PC-3 (cell line): ENCODE measurements around the gene RBM26. TPM values are rescaled to one million over a fixed set of nuclear protein-coding genes. Genes with fewer than 3 reads are reported as not detected.

Source experiments
- ATAC-seq: fragments of 200-7000 bp; cut with Tn5 transposase; 2 replicates; pipeline ENCODE4 v1.9.1; 2020; ENCODE audit warnings: mild to moderate bottlenecking, moderate library complexity
- BruUV-seq: library from RNA; stranded (reverse); fragments of 400-500 nt; replicated peaks from 2 replicates; lab custom pipeline; 2021; lab: Mats Ljungman, UMichigan
- CTCF ChIA-PET: fragments of 300-600 bp; sonication (Branson Sonifier 250); formaldehyde crosslinking; loops from one replicate; lab custom pipeline; 2022; ENCODE audit warnings: antibody characterized with exemption; lab: Charles Lee
- POLR2A ChIA-PET: fragments of 300-600 bp; sonication (Branson Sonifier 250); formaldehyde crosslinking; loops from one replicate; lab custom pipeline; 2022; ENCODE audit warnings: antibody characterized with exemption; ENCODE audit not compliant: unreplicated experiment; lab: Charles Lee
- DNase-seq: peaks from one replicate; pipeline ENCODE4 v3.0.0-alpha.2; 2015
- H2AFZ ChIP-seq: fragments of 300-600 bp; sonication (generic); 2 replicates; pipeline ENCODE4 v1.6.0; 2016; ENCODE audit warnings: antibody characterized with exemption, low read length
- H3F3A ChIP-seq: fragments of 300-600 bp; sonication (generic); one replicate; pipeline ENCODE4 v1.6.0; 2017; ENCODE audit warnings: antibody characterized with exemption, low read length, control low read depth, mild to moderate bottlenecking; ENCODE audit not compliant: unreplicated experiment
- H3K27ac ChIP-seq: fragments of 300-600 bp; sonication (generic); 2 replicates; pipeline ENCODE4 v1.5.1; 2016; ENCODE audit warnings: mild to moderate bottlenecking, low read length
- H3K27me3 ChIP-seq: fragments of 300-600 bp; sonication (generic); 2 replicates; pipeline ENCODE4 v1.6.1; 2016; ENCODE audit warnings: low read length, mixed read lengths
- H3K36me3 ChIP-seq: fragments of 300-600 bp; sonication (generic); 2 replicates; pipeline ENCODE4 v1.6.1; 2016; ENCODE audit warnings: low read depth, mixed run types, low read length, mixed read lengths
- H3K4me1 ChIP-seq: fragments of 300-600 bp; sonication (generic); 2 replicates; pipeline ENCODE4 v1.5.1; 2016; ENCODE audit warnings: low read length; ENCODE audit not compliant: insufficient read depth
- H3K4me2 ChIP-seq: fragments of 300-600 bp; sonication (generic); 2 replicates; pipeline ENCODE4 v1.6.0; 2016; ENCODE audit warnings: low read length
- H3K4me3 ChIP-seq: fragments of 300-600 bp; sonication (generic); 2 replicates; pipeline ENCODE4 v1.5.1; 2016; ENCODE audit warnings: mild to moderate bottlenecking, low read length, mixed read lengths
- H3K79me2 ChIP-seq: fragments of 300-600 bp; sonication (generic); 2 replicates; pipeline ENCODE4 v1.6.1; 2017; ENCODE audit warnings: low read length, mixed read lengths
- H3K9ac ChIP-seq: fragments of 300-600 bp; sonication (generic); 2 replicates; pipeline ENCODE4 v1.6.0; 2016; ENCODE audit warnings: mild to moderate bottlenecking, low read length
- H3K9me2 ChIP-seq: fragments of 300-600 bp; sonication (generic); replicated peaks from 2 replicates; pipeline ENCODE4 v1.6.1; 2016; ENCODE audit warnings: mixed run types, low read length, mixed read lengths
- H3K9me3 ChIP-seq: fragments of 300-600 bp; sonication (generic); 2 replicates; pipeline ENCODE4 v1.6.1; 2016; ENCODE audit warnings: low read length, mixed read lengths
- H4K20me1 ChIP-seq: fragments of 300-600 bp; sonication (generic); 2 replicates; pipeline ENCODE4 v1.6.1; 2016; ENCODE audit warnings: low read length, mixed read lengths
- EZH2 ChIP-seq: fragments of 300-600 bp; sonication (generic); IDR thresholded peaks from one replicate; pipeline ENCODE4 v1.6.1; 2017; ENCODE audit warnings: antibody characterized with exemption, mild to moderate bottlenecking, low read length; ENCODE audit not compliant: unreplicated experiment
- EZH2phosphoT487 ChIP-seq: fragments of 300-600 bp; sonication (generic); IDR thresholded peaks from 2 replicates; pipeline ENCODE4 v1.6.1; 2018; ENCODE audit warnings: mild to moderate bottlenecking, antibody characterized with exemption, low read length, borderline replicate concordance
- intact Hi-C: fragments of 100-400 bp; cut with micrococcal nuclease; formaldehyde crosslinking; loops from 2 replicates; pipeline ENCODE4 v1.9.0; 2023
- total RNA-seq: library from RNA; depleted of rRNA; stranded (reverse); fragments of >200 nt; gene quantifications from 2 replicates; pipeline ENCODE4 v1.2.3, GENCODE V29; 2014
- TF ChIP-seq, protein P1 (sequence below): fragments of 300-600 bp; sonication (generic); conservative IDR thresholded peaks from 2 replicates; pipeline ENCODE4 v1.5.1; 2017; ENCODE audit warnings: antibody characterized with exemption, low read depth, mild to moderate bottlenecking, low read length

Gene RBM26
- total RNA-seq, 1 experiment from 2014 or later: 16.1 TPM

DNA sequence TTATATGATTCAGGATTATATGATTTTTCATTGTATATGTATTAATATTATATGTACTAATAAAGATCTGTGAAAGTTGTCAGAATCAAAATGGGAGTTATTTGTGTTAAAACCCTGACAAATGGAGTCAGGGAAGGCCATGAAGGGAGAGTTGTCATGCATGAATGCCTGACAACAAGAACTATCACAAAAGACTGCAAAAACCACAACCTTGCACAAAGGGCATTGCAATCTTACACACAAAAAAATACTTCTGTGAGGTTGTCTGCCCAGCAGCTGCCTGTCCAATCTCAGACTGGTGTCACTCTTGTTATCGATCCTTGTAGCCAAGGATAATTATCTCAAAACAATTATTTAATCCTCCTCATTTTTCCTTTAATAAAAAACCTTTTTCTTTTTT is 21.2 kb upstream of the RBM26 start:
- Histone ChIP-seq H3K36me3 (no peaks in the 10 kb centered on the region), H3K9me2 (no peaks in the 10 kb centered on the region), H3K9me3 (no peaks in the 10 kb centered on the region), H3K27me3 (no peaks in the 10 kb centered on the region), H3K4me2 (no peak overlapping the region), H3K9ac (no peak overlapping the region), H4K20me1 (no peaks in the 10 kb centered on the region), H3F3A (no peaks in the 10 kb centered on the region), H3K27ac (no peak overlapping the region), H3K4me3 (no peak overlapping the region), H3K79me2 (no peaks in the 10 kb centered on the region), H3K4me1 (peaks cover 8% of the 10 kb centered on the region; the same call in 1 of the 2 replicates), H2AFZ (no peak overlapping the region)
- ChIA-PET POLR2A (no interaction called here), CTCF (no interaction called here)
- ATAC-seq (no peak), DNase-seq (no peak)
- no TSS peak for BruUV-seq
- intact Hi-C loops: no loop called here
- TF ChIP-seq EZH2phosphoT487: no peak
- TF ChIP-seq, protein P1, sequence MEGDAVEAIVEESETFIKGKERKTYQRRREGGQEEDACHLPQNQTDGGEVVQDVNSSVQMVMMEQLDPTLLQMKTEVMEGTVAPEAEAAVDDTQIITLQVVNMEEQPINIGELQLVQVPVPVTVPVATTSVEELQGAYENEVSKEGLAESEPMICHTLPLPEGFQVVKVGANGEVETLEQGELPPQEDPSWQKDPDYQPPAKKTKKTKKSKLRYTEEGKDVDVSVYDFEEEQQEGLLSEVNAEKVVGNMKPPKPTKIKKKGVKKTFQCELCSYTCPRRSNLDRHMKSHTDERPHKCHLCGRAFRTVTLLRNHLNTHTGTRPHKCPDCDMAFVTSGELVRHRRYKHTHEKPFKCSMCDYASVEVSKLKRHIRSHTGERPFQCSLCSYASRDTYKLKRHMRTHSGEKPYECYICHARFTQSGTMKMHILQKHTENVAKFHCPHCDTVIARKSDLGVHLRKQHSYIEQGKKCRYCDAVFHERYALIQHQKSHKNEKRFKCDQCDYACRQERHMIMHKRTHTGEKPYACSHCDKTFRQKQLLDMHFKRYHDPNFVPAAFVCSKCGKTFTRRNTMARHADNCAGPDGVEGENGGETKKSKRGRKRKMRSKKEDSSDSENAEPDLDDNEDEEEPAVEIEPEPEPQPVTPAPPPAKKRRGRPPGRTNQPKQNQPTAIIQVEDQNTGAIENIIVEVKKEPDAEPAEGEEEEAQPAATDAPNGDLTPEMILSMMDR: no peak
- no peak for TF ChIP-seq EZH2

DNA sequence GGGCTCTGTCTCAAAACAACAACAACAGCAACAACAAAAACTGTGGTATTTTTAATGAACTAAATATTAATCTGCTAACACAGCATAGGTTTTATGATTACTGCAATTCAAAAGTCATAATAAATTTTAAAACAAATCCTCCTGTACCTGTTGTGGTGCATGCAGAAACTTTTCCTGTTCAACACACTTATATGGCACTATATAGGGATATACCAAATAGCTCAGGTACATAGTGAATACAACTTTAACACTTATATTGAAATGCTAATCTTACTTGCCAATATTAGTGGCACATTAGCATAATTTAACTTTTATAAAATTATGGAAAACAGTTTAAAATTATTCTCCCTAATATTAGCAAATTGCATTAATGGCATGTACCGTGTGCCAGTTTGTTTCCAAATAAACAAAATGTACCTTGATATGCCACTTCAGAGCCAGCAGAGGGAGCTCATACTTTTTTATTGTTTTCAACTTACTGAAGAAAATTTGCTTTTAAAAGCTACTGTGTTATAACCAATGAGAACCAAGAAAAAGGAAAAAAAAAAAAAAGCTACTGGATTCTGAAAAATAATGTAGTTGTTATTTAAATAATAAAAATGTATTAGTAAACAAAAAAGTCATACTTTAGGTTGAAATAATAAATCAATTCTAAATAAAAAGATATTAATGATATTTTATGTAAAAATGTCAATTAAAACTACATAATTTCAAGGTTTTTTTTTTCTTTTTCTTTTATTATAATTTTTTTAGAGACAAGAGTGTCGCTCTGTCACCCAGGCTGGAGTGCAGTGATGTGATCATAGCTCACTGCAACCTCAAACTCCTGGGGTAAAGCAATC is 18.0 kb upstream of the RBM26 start:
- no peak overlapping the region for H3K4me2 ChIP-seq
- TF ChIP-seq, protein P1: peak; percentile 62
- TF ChIP-seq EZH2 (no peak), EZH2phosphoT487 (no peak)
- CTCF ChIA-PET: interaction anchor here (0.5 to 2.3 kb wide), 18 partner anchors 26 to 707 kb away, joined by 3 to 32 read pairs (median 5); partner anchors contain the start of gene NDFIP2
- H3K27me3 ChIP-seq: no peaks in the 10 kb centered on the region
- H2AFZ ChIP-seq: no peak overlapping the region
- H3K9me2 ChIP-seq: no peaks in the 10 kb centered on the region
- peaks cover 8% of the 10 kb centered on the region; the same call in 1 of the 2 replicates for H3K4me1 ChIP-seq
- POLR2A ChIA-PET: interaction anchor here (0.6 to 0.8 kb wide), 3 partner anchors 57 to 105 kb away, joined by 5 to 15 read pairs (median 8); no protein-coding TSS in a partner anchor
- H3K36me3 ChIP-seq: no peaks in the 10 kb centered on the region
- no peaks in the 10 kb centered on the region for H3F3A ChIP-seq
- H3K27ac ChIP-seq: no peak overlapping the region
- H3K9me3 ChIP-seq: no peaks in the 10 kb centered on the region
- ATAC-seq (peak; percentile 42), DNase-seq (peak; percentile 58)
- no peaks in the 10 kb centered on the region for H3K79me2 ChIP-seq
- BruUV-seq: no TSS peak
- H3K4me3 ChIP-seq: no peak overlapping the region
- H3K9ac ChIP-seq: no peak overlapping the region
- intact Hi-C loops: loop anchor here (1.0 kb wide), 2 partner anchors 111 to 117 kb away; no protein-coding TSS in a partner anchor
- no peaks in the 10 kb centered on the region for H4K20me1 ChIP-seq

DNA sequence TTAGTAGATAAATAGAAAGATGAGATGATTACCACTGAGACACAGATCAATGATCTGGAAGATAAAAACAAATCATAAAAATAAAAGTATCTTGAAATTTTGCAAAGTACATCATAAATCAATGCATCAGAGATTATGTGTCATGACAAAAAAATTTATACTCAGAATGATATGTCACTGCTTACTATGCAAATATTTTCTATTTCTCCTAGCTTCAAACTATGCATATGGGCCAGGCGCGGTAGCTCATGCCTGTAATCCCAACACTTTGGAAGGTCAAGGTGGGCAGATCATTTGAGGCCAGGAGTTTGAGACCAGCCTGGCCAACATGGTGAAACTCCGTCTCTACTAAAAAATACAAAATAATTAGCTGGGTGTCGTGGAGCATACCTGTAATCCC is 17.3 kb upstream of the RBM26 start:
- Histone ChIP-seq H3K4me1 (peaks cover 8% of the 10 kb centered on the region; the same call in 1 of the 2 replicates), H3K9me3 (no peaks in the 10 kb centered on the region), H3K9me2 (no peaks in the 10 kb centered on the region), H3K4me3 (no peak overlapping the region), H4K20me1 (no peaks in the 10 kb centered on the region), H3K27me3 (no peaks in the 10 kb centered on the region), H3K27ac (no peak overlapping the region), H3K79me2 (no peaks in the 10 kb centered on the region), H3K4me2 (no peak overlapping the region), H2AFZ (no peak overlapping the region), H3K36me3 (no peaks in the 10 kb centered on the region), H3K9ac (no peak overlapping the region), H3F3A (no peaks in the 10 kb centered on the region)
- no TSS peak for BruUV-seq
- intact Hi-C loops: no loop called here
- ChIA-PET POLR2A (interaction anchor here (0.6 kb wide), 1 partner anchor 105 kb away, joined by 5 read pairs; no protein-coding TSS in a partner anchor), CTCF (interaction anchor here (0.6 to 2.3 kb wide), 6 partner anchors 58 to 328 kb away, joined by 3 to 32 read pairs (median 8); partner anchors contain the start of gene NDFIP2)
- DNase-seq: no peak
- peak; percentile 55 for ATAC-seq
- TF ChIP-seq EZH2phosphoT487 (no peak), EZH2 (no peak)
- TF ChIP-seq, protein P1: no peak
